ENCODE results near the gene GCG.

DNA sequence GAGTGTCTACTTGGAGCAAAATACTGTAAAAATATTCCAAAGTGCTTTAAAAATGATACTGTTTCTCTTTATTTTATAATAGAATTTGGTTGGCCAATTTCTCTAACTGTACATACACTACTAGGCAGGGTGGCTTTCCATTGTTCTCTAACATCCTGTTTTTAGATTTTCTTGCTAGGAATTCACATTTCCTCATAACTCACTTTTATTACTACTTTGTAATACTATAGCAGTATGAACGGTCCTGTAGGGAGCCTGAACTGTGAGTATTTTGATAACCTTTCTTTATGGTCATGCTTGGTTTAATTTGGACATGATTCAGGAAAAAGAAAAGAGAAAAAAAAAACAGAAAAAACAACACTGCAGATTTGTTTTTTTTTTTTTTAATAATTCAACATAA is 37.8 kb downstream of the GCG start:
- TF ChIP-seq, protein P1, sequence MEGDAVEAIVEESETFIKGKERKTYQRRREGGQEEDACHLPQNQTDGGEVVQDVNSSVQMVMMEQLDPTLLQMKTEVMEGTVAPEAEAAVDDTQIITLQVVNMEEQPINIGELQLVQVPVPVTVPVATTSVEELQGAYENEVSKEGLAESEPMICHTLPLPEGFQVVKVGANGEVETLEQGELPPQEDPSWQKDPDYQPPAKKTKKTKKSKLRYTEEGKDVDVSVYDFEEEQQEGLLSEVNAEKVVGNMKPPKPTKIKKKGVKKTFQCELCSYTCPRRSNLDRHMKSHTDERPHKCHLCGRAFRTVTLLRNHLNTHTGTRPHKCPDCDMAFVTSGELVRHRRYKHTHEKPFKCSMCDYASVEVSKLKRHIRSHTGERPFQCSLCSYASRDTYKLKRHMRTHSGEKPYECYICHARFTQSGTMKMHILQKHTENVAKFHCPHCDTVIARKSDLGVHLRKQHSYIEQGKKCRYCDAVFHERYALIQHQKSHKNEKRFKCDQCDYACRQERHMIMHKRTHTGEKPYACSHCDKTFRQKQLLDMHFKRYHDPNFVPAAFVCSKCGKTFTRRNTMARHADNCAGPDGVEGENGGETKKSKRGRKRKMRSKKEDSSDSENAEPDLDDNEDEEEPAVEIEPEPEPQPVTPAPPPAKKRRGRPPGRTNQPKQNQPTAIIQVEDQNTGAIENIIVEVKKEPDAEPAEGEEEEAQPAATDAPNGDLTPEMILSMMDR (IDR thresholded peaks at IDR 0.05), result no peak
- no peak for TF ChIP-seq ZFX (IDR thresholded peaks at IDR 0.05; ENCODE audit: borderline replicate concordance)
